Sigmoid colon (tissue), 4 donors: ENCODE data around the gene ZNF614.

Experiments
- EP300 ChIP-seq, 4 donors: sonication (generic); formaldehyde crosslinking; IDR thresholded peaks; one replicate each; pipeline ENCODE4 v1.6.1; 2017; ENCODE audit warnings: antibody characterized with exemption in 4 of 4
- TF ChIP-seq, protein P1 (sequence below), 4 experiments: fragments of 450-650 bp in 3 of 4; fragments of 200-600 bp in 1 of 4; IDR thresholded peaks; one replicate each; pipeline ENCODE4 v1.5.1; 2016 to 2019; ENCODE audit warnings: antibody characterized with exemption in 4 of 4, mild to moderate bottlenecking in 3 of 4, moderate library complexity in 2 of 4

- TF ChIP-seq, protein P1, sequence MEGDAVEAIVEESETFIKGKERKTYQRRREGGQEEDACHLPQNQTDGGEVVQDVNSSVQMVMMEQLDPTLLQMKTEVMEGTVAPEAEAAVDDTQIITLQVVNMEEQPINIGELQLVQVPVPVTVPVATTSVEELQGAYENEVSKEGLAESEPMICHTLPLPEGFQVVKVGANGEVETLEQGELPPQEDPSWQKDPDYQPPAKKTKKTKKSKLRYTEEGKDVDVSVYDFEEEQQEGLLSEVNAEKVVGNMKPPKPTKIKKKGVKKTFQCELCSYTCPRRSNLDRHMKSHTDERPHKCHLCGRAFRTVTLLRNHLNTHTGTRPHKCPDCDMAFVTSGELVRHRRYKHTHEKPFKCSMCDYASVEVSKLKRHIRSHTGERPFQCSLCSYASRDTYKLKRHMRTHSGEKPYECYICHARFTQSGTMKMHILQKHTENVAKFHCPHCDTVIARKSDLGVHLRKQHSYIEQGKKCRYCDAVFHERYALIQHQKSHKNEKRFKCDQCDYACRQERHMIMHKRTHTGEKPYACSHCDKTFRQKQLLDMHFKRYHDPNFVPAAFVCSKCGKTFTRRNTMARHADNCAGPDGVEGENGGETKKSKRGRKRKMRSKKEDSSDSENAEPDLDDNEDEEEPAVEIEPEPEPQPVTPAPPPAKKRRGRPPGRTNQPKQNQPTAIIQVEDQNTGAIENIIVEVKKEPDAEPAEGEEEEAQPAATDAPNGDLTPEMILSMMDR (IDR thresholded peaks at IDR 0.05), result no peak
- TF ChIP-seq EP300 (IDR thresholded peaks at IDR 0.05), result no peak
Observed at GRCh38 chr19:52028780-52029123, 573 bp upstream of the ZNF614 start.
